Iris pigment epithelial cell (primary cell): ENCODE results near the gene RASGEF1C.

Experiments
- DNase-seq: peaks from one replicate; pipeline ENCODE4 v3.0.0-alpha.2; 2011; ENCODE audit warnings: low read depth

Gene RASGEF1C

DNA sequence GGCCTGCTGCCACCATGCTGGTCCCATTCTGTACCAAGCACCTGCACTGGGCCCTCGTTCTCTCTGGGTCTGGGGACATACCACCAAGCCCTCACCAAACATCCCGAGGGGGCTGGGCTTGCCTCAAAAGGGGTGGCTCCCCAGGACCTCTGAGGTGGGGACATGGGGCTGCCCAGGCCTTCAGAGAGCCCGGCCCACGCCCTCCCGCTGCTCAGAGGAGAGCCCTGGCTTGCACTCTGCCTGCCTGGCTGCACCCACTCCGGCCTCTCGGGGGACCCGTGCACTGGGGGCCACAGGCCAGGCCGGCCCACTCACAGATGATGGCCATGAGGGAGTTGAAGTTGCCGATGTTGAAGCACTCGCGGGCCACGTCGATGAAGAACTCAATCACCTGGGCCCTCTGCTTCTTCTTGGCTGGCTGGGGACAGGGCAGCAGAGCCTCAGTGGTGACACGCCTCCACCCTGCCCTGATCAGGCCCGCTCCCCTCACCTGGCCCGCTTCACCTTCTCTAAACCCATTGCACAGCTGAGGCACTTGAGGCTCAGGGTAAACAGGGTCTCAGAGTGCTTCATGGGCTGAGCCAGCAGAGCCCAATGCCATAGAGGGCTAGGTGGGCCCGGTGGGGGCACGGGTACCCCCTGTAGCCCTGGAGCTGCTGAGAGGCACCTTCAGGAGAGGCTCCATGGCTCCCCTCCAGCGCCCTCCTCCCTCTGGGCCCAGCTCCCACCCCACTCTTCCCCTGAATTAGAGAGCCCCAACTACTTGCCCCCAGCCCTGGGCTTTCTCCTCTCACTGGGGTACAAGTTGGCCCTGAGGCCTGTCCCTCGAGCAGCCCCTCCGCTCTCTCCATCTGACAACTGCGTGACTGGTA is 89.7 kb downstream of the RASGEF1C start:
- no peak for DNase-seq

DNA sequence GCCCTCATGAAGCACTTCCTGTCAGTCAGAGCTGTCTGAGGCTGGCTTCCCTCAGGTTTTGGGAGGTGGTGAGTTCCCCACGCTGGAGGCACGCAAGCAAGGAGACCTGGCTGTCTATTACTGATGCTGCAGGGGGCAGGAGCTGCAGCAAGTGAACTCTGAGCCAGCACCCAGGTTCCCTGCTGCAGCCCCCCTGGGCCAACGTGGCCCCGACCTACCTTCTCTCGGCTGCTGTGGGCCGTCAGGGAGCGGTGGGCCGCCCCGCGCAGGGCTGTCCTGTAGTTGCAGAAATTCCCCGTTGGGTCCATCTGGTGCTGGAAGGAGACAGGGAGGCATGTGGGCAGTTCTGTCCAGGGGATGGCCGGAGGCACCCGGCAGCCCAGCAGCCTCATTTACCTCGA is 90.6 kb downstream of the RASGEF1C start:
- no peak for DNase-seq

DNA sequence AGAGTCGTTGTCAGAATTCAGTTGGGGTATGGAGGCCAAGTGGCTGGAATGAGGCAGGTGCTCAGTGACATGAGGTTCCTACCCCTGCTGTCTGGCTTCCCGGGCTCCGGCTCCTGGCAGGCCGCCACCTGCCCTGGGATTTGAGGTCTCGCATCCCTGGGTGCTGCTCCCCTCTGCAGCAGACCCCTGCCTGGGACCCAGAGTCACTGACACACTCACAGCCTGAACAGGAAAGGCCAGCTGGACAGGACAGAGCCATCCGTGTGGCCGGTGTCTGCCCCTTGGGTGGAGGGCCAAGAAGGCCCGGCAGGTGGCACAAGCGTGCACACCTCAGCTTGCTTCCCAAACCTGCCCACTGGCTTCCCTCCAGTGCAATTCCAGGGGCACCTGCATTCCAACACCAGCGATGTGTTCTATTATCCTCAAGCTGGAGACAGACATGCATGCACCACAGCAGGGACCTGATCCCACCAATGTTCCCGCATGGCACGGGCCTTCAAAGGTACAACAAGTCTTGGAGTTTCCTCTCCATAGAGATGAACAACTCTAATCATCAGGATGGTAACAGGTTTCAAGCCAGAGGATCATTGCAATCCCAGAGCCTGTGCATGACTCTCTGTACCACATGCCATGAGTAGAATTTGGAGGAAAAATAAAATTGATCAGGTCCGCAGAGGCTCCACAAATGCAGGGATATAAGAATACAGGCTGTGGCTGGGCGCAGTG is 91.8 kb downstream of the RASGEF1C start:
- DNase-seq, result no peak

- no peak for DNase-seq
Observed at GRCh38 chr5:180116077-180116999, 92.7 kb downstream of the RASGEF1C start.

DNA sequence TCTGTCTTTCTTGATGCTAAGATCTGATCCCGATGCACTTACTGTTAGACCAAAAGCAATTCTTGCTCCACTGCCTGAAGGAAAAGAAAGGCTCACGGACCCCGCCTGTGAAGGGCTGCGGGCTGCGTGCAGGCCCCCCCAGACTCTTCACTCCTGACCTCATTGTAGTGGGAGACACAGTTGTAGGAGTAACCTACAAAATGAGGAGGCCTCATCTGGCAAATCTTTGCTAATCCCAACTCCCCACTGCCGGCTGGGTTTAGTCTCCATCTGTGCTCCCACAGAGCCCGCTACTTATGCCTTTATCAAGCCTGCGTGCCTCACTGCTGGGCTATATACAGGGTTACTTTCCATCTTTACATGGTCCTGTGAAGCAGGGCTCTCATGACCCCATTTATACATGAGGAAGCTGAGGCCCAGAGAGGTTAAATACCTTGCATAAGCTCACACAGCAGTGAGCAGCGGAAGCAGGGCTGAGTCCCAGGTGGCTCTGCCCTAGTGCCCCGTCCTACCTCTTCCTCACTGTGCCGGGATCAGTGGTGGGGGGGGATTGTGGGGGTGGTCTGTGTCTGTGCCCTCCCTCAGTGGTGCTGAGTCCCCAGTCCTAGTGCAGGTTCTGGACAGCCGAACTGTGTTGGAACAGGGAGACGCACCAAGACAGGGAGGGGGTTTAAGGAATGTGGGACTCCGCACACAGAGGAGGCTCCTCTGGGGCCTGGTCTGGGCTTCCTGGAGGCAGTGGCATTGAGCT is 93.5 kb downstream of the RASGEF1C start:
- no peak for DNase-seq

GRCh38 chr5:180114304-180115003 is 94.6 kb downstream of the RASGEF1C start:
- DNase-seq, result no peak

- no peak for DNase-seq
Observed at GRCh38 chr5:180113660-180114303, 95.2 kb downstream of the RASGEF1C start.

DNA sequence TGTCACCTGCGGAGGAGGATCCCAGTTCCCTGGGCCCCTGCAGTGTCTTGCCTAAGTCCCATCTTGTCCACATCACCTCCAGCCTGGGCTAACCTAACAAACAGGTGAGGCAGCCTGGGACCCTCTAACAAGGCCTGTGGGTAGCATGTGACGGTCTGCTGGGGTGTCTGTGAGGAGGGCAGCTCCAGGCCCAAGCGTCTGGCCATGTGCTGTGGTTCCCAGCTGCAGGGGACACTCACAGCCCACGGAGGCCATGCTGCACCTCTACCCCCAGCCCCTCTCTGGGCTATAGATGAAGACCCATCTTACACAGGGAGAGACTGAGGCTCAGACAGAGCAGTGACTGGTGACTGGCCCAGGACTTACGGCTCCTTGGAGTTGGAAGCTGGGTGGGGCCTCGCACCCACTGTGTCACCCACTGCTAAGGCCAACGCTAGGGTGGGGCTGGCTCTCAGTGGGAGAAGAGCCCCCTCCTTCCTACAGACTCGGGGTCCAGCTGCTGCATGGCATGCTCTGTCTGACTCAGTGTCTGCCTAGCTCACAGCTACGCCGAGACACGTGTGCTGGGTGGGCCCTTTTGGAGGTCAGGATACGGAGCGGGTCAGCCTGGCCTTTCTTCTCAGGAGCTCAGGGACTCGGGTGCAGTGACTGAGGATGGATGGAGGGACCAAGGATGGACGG is 96.7 kb downstream of the RASGEF1C start:
- DNase-seq, result no peak

- DNase-seq, result no peak
Observed at GRCh38 chr5:180111273-180112002, 97.6 kb downstream of the RASGEF1C start.

- DNase-seq, result no peak
Observed at GRCh38 chr5:180109920-180110319, 99.1 kb downstream of the RASGEF1C start.

- DNase-seq, result no peak
Observed at GRCh38 chr5:180107005-180107404, 102.0 kb downstream of the RASGEF1C start.

DNA sequence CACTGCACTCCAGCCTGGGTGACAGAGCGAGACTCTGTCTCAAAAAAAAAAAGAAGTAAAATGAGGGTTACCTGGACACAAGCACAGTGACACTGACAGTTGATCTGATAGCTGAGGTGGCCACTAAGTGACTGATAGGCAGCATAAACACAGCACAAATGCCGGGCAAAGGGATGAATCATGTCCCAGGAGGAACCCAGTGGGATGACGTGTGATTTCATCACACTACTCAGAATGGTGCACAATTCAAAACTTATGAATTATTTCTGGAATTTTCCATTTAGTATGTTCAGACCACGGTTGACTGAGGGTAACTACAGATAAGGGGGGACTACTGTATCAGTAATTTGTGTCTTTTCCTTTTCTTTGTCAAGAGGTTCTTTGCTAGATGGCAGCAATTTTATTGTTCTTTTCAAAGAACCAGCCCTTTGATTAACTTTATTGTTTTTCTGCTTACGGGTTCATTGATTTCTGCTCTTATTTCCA is 103.1 kb downstream of the RASGEF1C start:
- DNase-seq, result peak; percentile 24

GRCh38 chr5:180104168-180104530 is 104.9 kb downstream of the RASGEF1C start:
- no peak for DNase-seq

DNA sequence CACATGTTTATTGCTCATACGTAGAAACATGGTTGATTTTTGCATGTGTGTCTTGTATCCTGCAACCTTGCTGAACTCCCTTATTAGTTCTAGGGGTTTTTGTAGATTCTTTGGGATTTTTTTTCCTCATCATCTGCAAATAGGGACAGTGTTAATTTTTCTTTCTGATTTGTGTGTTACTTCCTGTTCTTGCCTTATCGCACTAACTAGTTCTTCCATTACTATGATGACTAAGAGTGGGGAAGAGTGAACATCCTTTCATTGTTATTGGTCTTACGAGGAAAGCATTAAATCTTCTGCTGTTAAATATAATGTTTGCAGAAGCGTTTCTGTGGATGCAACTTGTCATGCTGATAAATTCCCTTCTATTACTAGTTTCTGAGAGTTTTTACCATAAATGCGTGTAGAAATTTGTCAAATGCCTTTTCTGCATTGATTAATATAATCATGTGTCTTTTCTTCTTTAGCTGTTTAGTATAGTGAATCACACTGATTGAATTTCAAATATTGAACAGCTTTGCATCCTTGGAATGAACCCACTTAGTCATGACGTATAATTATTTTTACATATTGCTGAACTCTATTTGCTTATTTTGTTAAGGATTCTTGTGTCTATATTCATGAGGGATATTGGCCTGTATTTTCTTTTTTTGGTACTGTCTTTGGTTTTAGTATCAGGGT is 105.4 kb downstream of the RASGEF1C start:
- DNase-seq, result no peak

GRCh38 chr5:180102636-180103035 is 106.4 kb downstream of the RASGEF1C start:
- no peak for DNase-seq

DNA sequence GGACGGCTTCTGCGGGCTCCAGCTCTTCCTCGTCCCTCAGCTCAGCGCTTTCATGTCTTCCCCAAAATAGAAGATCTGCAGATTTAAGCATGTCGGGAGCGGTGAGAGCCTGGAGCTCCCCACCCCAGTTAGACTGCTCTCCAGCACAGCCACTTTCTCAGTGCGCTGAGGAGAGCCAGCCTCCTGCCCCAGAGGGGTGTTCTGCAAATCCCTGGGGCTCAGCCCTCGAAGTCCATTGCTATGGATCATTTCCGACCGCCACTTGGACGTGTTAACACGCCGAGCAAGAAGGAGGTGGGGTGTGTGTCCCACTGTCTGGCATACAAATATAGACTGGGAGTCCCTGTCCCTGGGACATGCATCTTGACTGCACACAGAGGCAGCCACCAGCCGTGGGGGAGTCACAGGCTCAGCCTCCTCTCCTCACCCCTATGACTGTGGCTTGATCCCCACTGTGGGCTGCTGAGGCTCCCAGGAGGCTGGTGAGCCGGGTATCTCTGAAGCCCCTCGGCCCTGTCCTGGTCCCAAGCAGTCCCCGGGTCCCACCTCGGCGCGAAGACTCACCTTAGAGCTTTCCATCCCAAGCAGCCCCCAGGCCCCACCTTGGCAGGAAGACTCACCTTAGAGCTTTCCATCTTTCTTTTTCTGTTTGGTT is 107.4 kb downstream of the RASGEF1C start:
- DNase-seq, result no peak

- no peak for DNase-seq
Observed at GRCh38 chr5:180100621-180101450, 108.2 kb downstream of the RASGEF1C start.
